Stomach (tissue), 4 donors: ENCODE measurements around the gene PDLIM4.

Experiments
- EP300 ChIP-seq: sonication (generic); formaldehyde crosslinking; IDR thresholded peaks from one replicate; pipeline ENCODE4 v1.6.1; 2017; ENCODE audit warnings: antibody characterized with exemption
- POLR2AphosphoS5 ChIP-seq, 3 donors: sonication (generic); formaldehyde crosslinking; IDR thresholded peaks; one replicate each; pipeline ENCODE4 v1.6.1; 2016; ENCODE audit warnings: antibody characterized with exemption in 3 of 3
- TF ChIP-seq, protein P1 (sequence below), 7 experiments: fragments of 450-650 bp in 4 of 7; fragments of 200-600 bp in 3 of 7; sonication (generic) in 3 of 7; IDR thresholded peaks; one replicate each; pipeline ENCODE4 v1.5.1; 2016 to 2019; ENCODE audit warnings: antibody characterized with exemption in 7 of 7, control low read depth in 2 of 7, mild to moderate bottlenecking in 1 of 7

- no peak for TF ChIP-seq EP300
- TF ChIP-seq, protein P1, sequence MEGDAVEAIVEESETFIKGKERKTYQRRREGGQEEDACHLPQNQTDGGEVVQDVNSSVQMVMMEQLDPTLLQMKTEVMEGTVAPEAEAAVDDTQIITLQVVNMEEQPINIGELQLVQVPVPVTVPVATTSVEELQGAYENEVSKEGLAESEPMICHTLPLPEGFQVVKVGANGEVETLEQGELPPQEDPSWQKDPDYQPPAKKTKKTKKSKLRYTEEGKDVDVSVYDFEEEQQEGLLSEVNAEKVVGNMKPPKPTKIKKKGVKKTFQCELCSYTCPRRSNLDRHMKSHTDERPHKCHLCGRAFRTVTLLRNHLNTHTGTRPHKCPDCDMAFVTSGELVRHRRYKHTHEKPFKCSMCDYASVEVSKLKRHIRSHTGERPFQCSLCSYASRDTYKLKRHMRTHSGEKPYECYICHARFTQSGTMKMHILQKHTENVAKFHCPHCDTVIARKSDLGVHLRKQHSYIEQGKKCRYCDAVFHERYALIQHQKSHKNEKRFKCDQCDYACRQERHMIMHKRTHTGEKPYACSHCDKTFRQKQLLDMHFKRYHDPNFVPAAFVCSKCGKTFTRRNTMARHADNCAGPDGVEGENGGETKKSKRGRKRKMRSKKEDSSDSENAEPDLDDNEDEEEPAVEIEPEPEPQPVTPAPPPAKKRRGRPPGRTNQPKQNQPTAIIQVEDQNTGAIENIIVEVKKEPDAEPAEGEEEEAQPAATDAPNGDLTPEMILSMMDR (IDR thresholded peaks at IDR 0.05): no peak
- TF ChIP-seq POLR2AphosphoS5 (IDR thresholded peaks at IDR 0.05): no peak
Measured at GRCh38 chr5:132237141-132237540, 20.4 kb upstream of the PDLIM4 start.
